Neuronal stem cell (in vitro differentiated cells): ENCODE data around the gene EML4.

Experiments
- DNase-seq: peaks from one replicate; pipeline ENCODE4 v3.0.0-alpha.2; 2013; ENCODE audit warnings: low spot score
- H2AFZ ChIP-seq: one replicate; pipeline ENCODE4 v1.6.1; 2013; ENCODE audit warnings: mild to moderate bottlenecking, low read length, inconsistent platforms
- H2AK5ac ChIP-seq: 2 replicates; pipeline ENCODE4 v1.6.1; 2013; ENCODE audit warnings: low read depth, mild to moderate bottlenecking, inconsistent platforms, low read length, moderate library complexity, mixed read lengths
- H2BK120ac ChIP-seq: 2 replicates; pipeline ENCODE4 v1.6.1; 2013; ENCODE audit warnings: low read depth, mild to moderate bottlenecking, inconsistent platforms, low read length, moderate library complexity, mixed read lengths
- H2BK12ac ChIP-seq: one replicate; pipeline ENCODE4 v1.6.1; 2013; ENCODE audit warnings: low read length, inconsistent platforms
- H2BK15ac ChIP-seq: 2 replicates; pipeline ENCODE4 v1.6.1; 2013; ENCODE audit warnings: mild to moderate bottlenecking, low read length, inconsistent platforms, mixed read lengths
- H2BK5ac ChIP-seq: one replicate; pipeline ENCODE4 v1.6.1; 2013; ENCODE audit warnings: inconsistent platforms, mild to moderate bottlenecking, low read length, moderate library complexity
- H3K14ac ChIP-seq: one replicate; pipeline ENCODE4 v1.6.1; 2013; ENCODE audit warnings: low read length, inconsistent platforms
- H3K18ac ChIP-seq: 2 replicates; pipeline ENCODE4 v1.6.1; 2013; ENCODE audit warnings: low read length, inconsistent platforms
- H3K23ac ChIP-seq: 2 replicates; pipeline ENCODE4 v1.6.1; 2013; ENCODE audit warnings: low read depth, mild to moderate bottlenecking, mixed read lengths, low read length, inconsistent platforms; ENCODE audit not compliant: poor library complexity
- H3K27ac ChIP-seq: replicated peaks from 3 replicates; pipeline ENCODE4 v1.5.1; 2013; ENCODE audit warnings: low read length, inconsistent platforms
- H3K27me3 ChIP-seq, 3 experiments: 2 replicates each; pipeline ENCODE4 v1.6.1; 2013; ENCODE audit warnings: low read length in 3 of 3, mild to moderate bottlenecking in 2 of 3, inconsistent platforms in 1 of 3, low read depth in 1 of 3, mixed read lengths in 1 of 3, moderate library complexity in 1 of 3; ENCODE audit not compliant: control insufficient read depth in 3 of 3, insufficient read depth in 3 of 3
- H3K36me3 ChIP-seq, 2 donors: replicated peaks in 1 of 2; 2 replicates each; pipeline ENCODE4 v1.6.1; 2013; ENCODE audit warnings: low read length in 2 of 2; ENCODE audit not compliant: control insufficient read depth in 2 of 2, insufficient read depth in 2 of 2
- H3K4ac ChIP-seq: 2 replicates; pipeline ENCODE4 v1.6.1; 2013; ENCODE audit warnings: inconsistent platforms, mild to moderate bottlenecking, low read length, moderate library complexity
- H3K4me1 ChIP-seq, 2 donors: 1 replicate in 1 of 2; 2 replicates in 1 of 2; pipeline ENCODE4 v1.6.1; 2013; ENCODE audit warnings: low read length in 2 of 2, low read depth in 1 of 2; ENCODE audit not compliant: control insufficient read depth in 2 of 2, insufficient read depth in 1 of 2
- H3K4me2 ChIP-seq: one replicate; pipeline ENCODE4 v1.6.1; 2013; ENCODE audit warnings: mild to moderate bottlenecking, low read length, inconsistent platforms; ENCODE audit not compliant: insufficient read depth, poor library complexity, severe bottlenecking
- H3K4me3 ChIP-seq, 2 donors: 2 replicates each; pipeline ENCODE4 v1.5.1; 2013; ENCODE audit warnings: low read length in 2 of 2, mild to moderate bottlenecking in 2 of 2, inconsistent platforms in 1 of 2, moderate library complexity in 1 of 2
- H3K79me1 ChIP-seq: one replicate; pipeline ENCODE4 v1.6.1; 2013; ENCODE audit warnings: low read depth, mild to moderate bottlenecking, inconsistent platforms, low read length, moderate library complexity
- H3K9ac ChIP-seq: one replicate; pipeline ENCODE4 v1.6.1; 2013; ENCODE audit warnings: mild to moderate bottlenecking, low read depth, low read length, inconsistent platforms; ENCODE audit not compliant: poor library complexity
- H3K9me3 ChIP-seq, 2 donors: replicated peaks in 1 of 2; 2 replicates each; pipeline versions ENCODE3 to v1.6.1; 2013; ENCODE audit warnings: low read length in 2 of 2, mild to moderate bottlenecking in 2 of 2, inconsistent platforms in 1 of 2, low read depth in 1 of 2, mixed read lengths in 1 of 2, moderate library complexity in 1 of 2; ENCODE audit not compliant: control insufficient read depth in 2 of 2, insufficient read depth in 1 of 2
- H4K8ac ChIP-seq: one replicate; pipeline ENCODE4 v1.6.1; 2013; ENCODE audit warnings: low read depth, mild to moderate bottlenecking, inconsistent platforms, low read length, moderate library complexity
- H4K91ac ChIP-seq: one replicate; pipeline ENCODE4 v1.6.1; 2013; ENCODE audit warnings: low read length, low read depth, mild to moderate bottlenecking, inconsistent platforms; ENCODE audit not compliant: poor library complexity
- WGBS, 2 donors: extraction: QIAGEN DNeasy Blood & Tissue Kit; methylation state at CpG; one replicate each; pipeline ENCODE4 v1.1.7; 2013; ENCODE audit warnings: missing lambda C conversion rate in 2 of 2, mixed read lengths in 1 of 2; ENCODE audit not compliant: insufficient read length in 2 of 2, insufficient replicate concordance in 1 of 2; ENCODE audit errors: extremely low coverage in 2 of 2; 5-methylcytosine and 5-hydroxymethylcytosine counted together

The EML4 gene

GRCh38 chr2:42138163-42139015, 30.8 kb upstream of the EML4 start:
- Histone ChIP-seq H3K18ac (no peak overlapping the region), H3K4me1 (peaks cover 10 to 20% of the 10 kb centered on the region in 2 donors), H3K36me3 (no peaks in the 10 kb centered on the region), H3K23ac (no peak overlapping the region), H3K9me3 (no peaks in the 10 kb centered on the region), H2AFZ (no peak overlapping the region), H2AK5ac (no peak overlapping the region), H3K4ac (no peak overlapping the region), H3K4me3 (no peak overlapping the region), H2BK5ac (no peak overlapping the region), H3K27me3 (no peaks in the 10 kb centered on the region), H4K8ac (no peak overlapping the region), H2BK120ac (no peak overlapping the region), H2BK12ac (no peak overlapping the region), H3K14ac (no peak overlapping the region), H3K9ac (no peak overlapping the region), H3K79me1 (no peaks in the 10 kb centered on the region), H3K27ac (no peak overlapping the region), H3K4me2 (no peak overlapping the region), H2BK15ac (no peak overlapping the region), H4K91ac (no peak overlapping the region)
- WGBS, 2 donors = no CpG with 5 or more reads among the region's 5 CpGs
- no peak for DNase-seq

GRCh38 chr2:42139101-42139500, 30.1 kb upstream of the EML4 start:
- H3K4ac ChIP-seq = no peak overlapping the region
- DNase-seq = no peak
- no peak overlapping the region for H3K4me3 ChIP-seq
- peaks cover 10 to 20% of the 10 kb centered on the region in 2 donors for H3K4me1 ChIP-seq
- H3K9ac ChIP-seq = no peak overlapping the region
- H2BK120ac ChIP-seq = no peak overlapping the region
- no peak overlapping the region for H3K23ac ChIP-seq
- no peak overlapping the region for H3K4me2 ChIP-seq
- no peaks in the 10 kb centered on the region for H3K36me3 ChIP-seq
- H2BK12ac ChIP-seq = no peak overlapping the region
- H2BK5ac ChIP-seq = no peak overlapping the region
- no peak overlapping the region for H3K27ac ChIP-seq
- H2BK15ac ChIP-seq = no peak overlapping the region
- H3K27me3 ChIP-seq = no peaks in the 10 kb centered on the region
- no peaks in the 10 kb centered on the region for H3K79me1 ChIP-seq
- no peaks in the 10 kb centered on the region for H3K9me3 ChIP-seq
- no peak overlapping the region for H2AK5ac ChIP-seq
- WGBS, 2 donors = no CpG with 5 or more reads among the region's 3 CpGs
- H4K91ac ChIP-seq = no peak overlapping the region
- H3K14ac ChIP-seq = no peak overlapping the region
- H3K18ac ChIP-seq = no peak overlapping the region
- H2AFZ ChIP-seq = no peak overlapping the region
- no peak overlapping the region for H4K8ac ChIP-seq

DNA sequence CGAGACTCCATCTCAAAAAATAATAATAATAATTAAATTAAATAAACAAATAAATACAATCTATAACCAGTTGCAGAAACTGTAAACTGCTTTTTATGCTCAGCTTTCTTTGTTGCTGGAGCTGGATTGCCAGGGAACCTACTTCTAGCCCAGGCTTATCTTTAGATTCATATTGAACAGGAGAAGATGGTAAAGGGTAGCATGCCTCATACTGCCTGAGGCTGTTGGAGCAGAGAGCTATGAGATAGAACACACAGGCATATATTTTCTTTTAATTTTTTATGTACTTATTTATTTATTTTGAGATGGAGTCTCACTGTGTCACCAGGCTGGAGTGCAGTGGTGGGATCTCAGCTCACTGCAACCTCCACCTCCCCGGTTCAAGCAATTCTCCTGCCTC, 28.7 kb upstream of the EML4 start:
- Histone ChIP-seq H2BK5ac (no peak overlapping the region), H3K27ac (no peak overlapping the region), H2BK15ac (no peak overlapping the region), H3K36me3 (no peaks in the 10 kb centered on the region), H2BK12ac (no peak overlapping the region), H2AK5ac (no peak overlapping the region), H3K9ac (no peak overlapping the region), H3K4me1 (peaks cover 10 to 20% of the 10 kb centered on the region in 2 donors), H3K4me2 (no peak overlapping the region), H3K27me3 (no peaks in the 10 kb centered on the region), H3K9me3 (no peaks in the 10 kb centered on the region), H3K14ac (no peak overlapping the region), H2BK120ac (no peak overlapping the region), H3K23ac (no peak overlapping the region), H3K79me1 (no peaks in the 10 kb centered on the region), H4K91ac (no peak overlapping the region), H3K4ac (no peak overlapping the region), H4K8ac (no peak overlapping the region), H2AFZ (no peak overlapping the region), H3K4me3 (no peak overlapping the region), H3K18ac (no peak overlapping the region)
- no peak for DNase-seq
- no CpG with 5 or more reads among the region's 2 CpGs for WGBS, 2 donors

- Histone ChIP-seq H3K9ac (no peak overlapping the region), H3K36me3 (no peaks in the 10 kb centered on the region), H3K4me3 (peak overlapping the region in 1 of 2 donors; percentile 39), H3K27me3 (no peaks in the 10 kb centered on the region), H2BK15ac (no peak overlapping the region), H3K4ac (no peak overlapping the region), H2AK5ac (no peak overlapping the region), H2AFZ (peak overlapping the region; percentile 89), H3K14ac (no peak overlapping the region), H2BK12ac (no peak overlapping the region), H3K4me1 (peaks cover 10 to 17% of the 10 kb centered on the region in 2 donors), H2BK120ac (no peak overlapping the region), H4K8ac (no peak overlapping the region), H3K18ac (no peak overlapping the region), H3K9me3 (no peaks in the 10 kb centered on the region), H3K79me1 (no peaks in the 10 kb centered on the region), H2BK5ac (no peak overlapping the region), H3K4me2 (peak overlapping the region; percentile 46), H3K23ac (no peak overlapping the region), H4K91ac (no peak overlapping the region), H3K27ac (peak overlapping the region; percentile 38)
- no peak for DNase-seq
- no CpG with 5 or more reads among the region's 13 CpGs for WGBS, 2 donors
Observed at GRCh38 chr2:42141687-42142546, 27.2 kb upstream of the EML4 start.
